Mucosa of descending colon (tissue), 3 donors: ENCODE data around the gene MRPL10. TPM values are rescaled to one million over a fixed set of nuclear protein-coding genes. Genes with fewer than 3 reads are reported as not detected.

ENCODE experiments used
- total RNA-seq, 3 donors: library from RNA; stranded (reverse); fragmentation: NEBNext Ultra II Directional in 2 of 3; extraction: Animal tissue kit (Norgen Biotek cat#: 25700) in 2 of 3; gene quantifications; one replicate each; pipeline versions ENCODE4 v1.2.1 to v1.2.4, GENCODE V29; 2021 to 2023
- donor health status: DM: no; HTN: no; CAD: no; lungs with moderate emphysema.
- donor health status: DM: no; HTN: no; CAD: no.
- donor health status: DM: no; HTN: yes; CAD: no.

MRPL10 gene
- total RNA-seq, 3 donors from 2014 or later = 36.2 to 46.0 (median 41.8) TPM

Other genes starting within 250 kb of the MRPL10 start
- gene KPNB1, start 181.6 kb downstream of the MRPL10 start, total RNA-seq = 100 to 1,000 TPM; 162 to 269 (median 217) TPM
- gene TBKBP1, start 137.4 kb downstream of the MRPL10 start, total RNA-seq = 10 to 100 TPM in 1 of 3 donors, 1 to 10 TPM in 2; 2.3 to 20.3 (median 3.2) TPM
- gene TBX21, start 98.3 kb downstream of the MRPL10 start, total RNA-seq = 1 to 10 TPM in 2 of 3 donors, under 1 TPM in 1; 0.72 to 1.2 (median 1.2) TPM
- gene OSBPL7, start 9.7 kb downstream of the MRPL10 start, total RNA-seq = 10 to 100 TPM; 38.2 to 85.5 (median 71.1) TPM
- under 1 TPM in 2 of 3 donors, not detected in 1; 0.14 to 0.36 TPM for gene LRRC46, start 129 bp upstream of the MRPL10 start, total RNA-seq
- 10 to 100 TPM; 38.4 to 45.1 (median 38.5) TPM for gene SCRN2, start 9.7 kb upstream of the MRPL10 start, total RNA-seq
- gene SP6, start 19.6 kb upstream of the MRPL10 start, total RNA-seq = 10 to 100 TPM in 1 of 3 donors, 1 to 10 TPM in 2; 2.0 to 11.6 (median 4.7) TPM
- gene SP2, start 64.7 kb upstream of the MRPL10 start, total RNA-seq = 10 to 100 TPM; 21.7 to 24.2 (median 21.7) TPM
- gene PNPO, start 110.0 kb upstream of the MRPL10 start, total RNA-seq = 10 to 100 TPM; 22.8 to 32.0 (median 24.8) TPM
- gene PRR15L, start 126.3 kb upstream of the MRPL10 start, total RNA-seq = 100 to 1,000 TPM; 101 to 347 (median 243) TPM
- gene CDK5RAP3, start 139.6 kb upstream of the MRPL10 start, total RNA-seq = 100 to 1,000 TPM; 136 to 215 (median 163) TPM
- 10 to 100 TPM in 2 of 3 donors, 1 to 10 TPM in 1; 3.9 to 43.3 (median 14.3) TPM for gene COPZ2, start 206.3 kb upstream of the MRPL10 start, total RNA-seq
- gene NFE2L1, start 216.8 kb upstream of the MRPL10 start, total RNA-seq = 100 to 1,000 TPM; 182 to 275 (median 247) TPM